SH-SY5Y (cell line): ENCODE measurements around the gene EDEM1.

Source experiments
- GATA2 ChIP-seq: IDR thresholded peaks from 2 replicates; pipeline ENCODE4 v1.6.1; 2011; ENCODE audit warnings: mild to moderate bottlenecking, low read depth, low read length
- GATA3 ChIP-seq: IDR thresholded peaks from 2 replicates; pipeline ENCODE4 v1.6.1; 2011; ENCODE audit warnings: low read depth, mild to moderate bottlenecking, low read length, moderate library complexity

DNA sequence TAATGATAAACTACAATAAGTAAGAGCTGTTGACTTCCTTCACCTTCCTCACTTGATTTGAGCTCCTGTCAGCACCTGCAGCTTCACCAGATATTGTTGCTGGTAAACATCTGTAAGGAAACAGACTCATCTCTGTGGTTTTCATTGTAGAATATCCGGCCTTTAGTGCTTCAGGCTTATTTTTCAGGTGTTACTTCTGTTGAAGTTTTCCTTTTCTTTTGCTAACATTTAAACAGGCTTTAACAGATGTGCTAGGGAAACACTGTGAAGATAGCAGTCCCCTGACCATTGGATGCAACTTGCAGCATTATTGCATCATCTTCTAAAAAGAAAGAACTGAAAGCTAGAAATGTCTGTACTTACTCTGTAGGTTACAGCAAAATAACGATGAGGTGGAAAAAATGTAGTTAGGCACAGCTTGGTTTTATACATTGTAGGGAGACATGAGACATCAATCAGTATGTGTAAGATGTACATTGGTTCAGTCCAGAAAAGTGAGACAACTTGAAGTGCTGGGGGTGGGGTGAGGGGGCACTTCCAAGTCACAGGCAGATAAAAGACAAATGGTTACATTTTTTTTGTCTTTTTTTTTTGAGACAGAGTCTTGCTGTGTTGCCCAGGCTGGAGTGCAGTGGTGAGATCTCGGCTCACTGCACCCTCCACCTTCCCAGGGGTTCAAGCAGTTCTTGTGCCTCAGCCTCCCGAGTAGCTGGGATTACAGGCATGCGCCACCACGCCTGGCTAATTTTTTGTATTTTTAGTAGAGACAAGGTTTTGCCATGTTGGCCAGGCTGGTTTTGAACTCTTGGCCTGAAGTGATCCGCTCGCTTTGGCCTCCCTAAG, 10.2 kb downstream of the EDEM1 start:
- no peak for TF ChIP-seq GATA2
- TF ChIP-seq GATA3: no peak
